GM21786 (cell line): Measurements from ENCODE around the gene CCK.
"Not testable (repeated sequence)": the region's sequence is repeated elsewhere in the genome, so short reads cannot be mapped to it uniquely, and the experiment has no call there.

Experiments used
- ATAC-seq: cut with Tn5 transposase; IDR thresholded peaks from one replicate; pipeline ENCODE4 v1.9.1; 2021; ENCODE audit not compliant: unreplicated experiment

Gene CCK, protein sequence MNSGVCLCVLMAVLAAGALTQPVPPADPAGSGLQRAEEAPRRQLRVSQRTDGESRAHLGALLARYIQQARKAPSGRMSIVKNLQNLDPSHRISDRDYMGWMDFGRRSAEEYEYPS

DNA sequence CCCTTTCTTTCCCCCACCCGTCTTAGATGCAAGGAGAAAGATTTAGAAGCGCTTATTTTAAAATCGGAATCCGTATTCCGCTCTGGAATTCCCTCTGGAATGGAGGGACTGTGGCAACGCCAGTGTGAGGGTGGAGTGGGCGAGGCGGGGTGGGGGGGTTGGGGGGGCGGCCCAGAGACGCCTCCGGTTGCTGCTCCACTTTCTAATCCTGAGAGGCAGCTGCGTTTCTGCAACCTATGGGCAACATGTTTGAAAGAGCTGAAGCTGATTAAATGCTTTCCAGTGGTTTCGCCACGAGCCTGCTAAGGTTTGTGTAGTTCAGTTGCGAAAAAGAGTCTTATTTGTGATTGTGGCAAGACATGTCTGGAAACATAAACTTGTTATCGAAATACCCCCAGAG lies at the start of gene CCK:
Gene CCK, minus strand, starts transcription at position 101 of the 400 bp plus-strand sequence. CDS start 2,555 bp downstream, outside the sequence.
- ATAC-seq, result no peak

DNA sequence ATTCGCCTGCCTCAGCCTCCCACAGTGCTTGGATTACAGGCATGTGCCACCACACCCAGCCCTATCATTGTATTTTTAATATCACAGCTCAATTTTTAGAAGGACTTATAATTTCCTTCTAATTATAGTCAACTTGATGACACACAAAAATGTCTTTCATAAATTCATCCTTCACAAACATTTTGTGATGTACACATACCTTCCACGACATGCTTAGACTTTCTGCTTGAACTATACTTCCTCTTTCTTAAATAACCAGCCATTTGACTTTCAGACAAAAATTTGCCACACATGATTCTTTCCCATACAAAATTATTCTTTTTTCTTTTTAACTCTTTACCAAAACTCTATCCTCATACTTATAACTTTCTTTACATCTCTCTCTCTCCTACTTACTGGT lies 48.4 kb upstream of the CCK start:
- ATAC-seq, result no peak

DNA sequence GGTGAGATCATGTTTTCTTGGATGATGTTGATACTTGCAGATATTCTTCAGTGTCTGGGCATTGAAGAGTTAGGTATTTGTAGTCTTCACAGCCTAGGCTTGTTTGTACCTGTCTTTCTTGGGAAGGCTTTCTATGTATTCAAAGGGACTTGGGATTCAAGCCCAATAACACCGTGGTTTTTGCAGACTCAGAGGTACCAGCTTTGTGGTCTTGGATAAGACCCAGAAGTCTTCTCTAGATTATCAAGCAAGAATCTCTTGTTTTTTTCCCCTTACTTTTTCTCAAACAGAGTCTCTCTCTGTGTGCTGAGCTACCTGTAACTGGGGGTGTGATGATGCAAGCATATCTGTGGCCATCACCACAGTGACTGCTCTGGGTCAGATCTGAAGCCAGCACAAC lies 42.7 kb upstream of the CCK start:
- no peak for ATAC-seq

DNA sequence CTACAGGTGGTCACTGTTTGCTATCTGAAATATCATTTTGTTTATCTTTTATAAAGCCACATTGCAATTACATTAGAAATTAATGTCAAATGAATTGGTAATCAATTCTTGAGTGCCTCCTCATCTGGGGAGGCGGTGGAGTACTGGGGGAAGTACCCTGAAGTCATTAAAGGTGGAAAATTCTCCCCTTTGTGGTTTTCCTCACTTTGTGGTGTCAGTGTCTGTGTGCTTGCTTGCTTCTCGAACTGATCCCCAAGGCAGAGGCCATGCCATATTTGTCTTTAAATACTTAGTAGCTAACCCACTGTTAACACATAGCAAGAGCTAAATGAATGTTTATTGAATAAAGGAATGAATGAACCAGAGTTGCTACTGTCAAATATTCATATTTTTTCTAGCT lies 40.5 kb upstream of the CCK start:
- ATAC-seq, result no peak

DNA sequence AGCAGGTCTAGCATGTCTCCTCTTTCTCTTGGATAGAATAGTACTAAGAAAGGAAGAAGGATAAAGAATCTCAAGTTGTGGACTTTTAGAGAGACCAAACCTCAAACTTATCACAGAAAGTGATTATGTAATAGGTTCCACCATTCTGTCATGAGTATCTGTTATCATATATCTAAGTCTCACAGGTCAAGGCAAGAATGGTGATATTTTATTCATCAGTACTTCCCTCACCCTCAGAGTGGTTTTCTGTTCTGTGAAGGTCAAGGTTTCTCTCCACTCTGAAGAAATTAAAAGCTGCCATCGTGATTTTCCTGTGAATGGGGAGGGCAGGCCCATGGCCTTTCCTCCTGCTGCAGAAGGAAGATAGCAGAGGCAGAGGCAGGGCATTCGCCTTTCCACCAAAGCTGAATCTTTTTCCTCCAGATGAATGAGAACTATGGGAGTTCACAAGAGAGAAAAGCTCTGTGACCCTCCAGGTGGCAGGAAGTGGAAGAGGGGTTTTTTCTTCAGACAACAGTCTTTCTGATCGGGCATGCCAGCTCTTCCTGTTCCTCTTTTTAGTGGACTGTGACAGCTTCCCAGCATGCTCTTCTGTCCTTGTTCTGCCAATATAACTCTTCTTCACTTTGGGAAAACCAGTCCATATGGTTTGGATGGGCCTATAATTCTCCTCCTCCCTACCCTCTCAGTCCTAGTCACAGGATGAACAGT lies 37.1 kb upstream of the CCK start:
- ATAC-seq, result peak; percentile 64

DNA sequence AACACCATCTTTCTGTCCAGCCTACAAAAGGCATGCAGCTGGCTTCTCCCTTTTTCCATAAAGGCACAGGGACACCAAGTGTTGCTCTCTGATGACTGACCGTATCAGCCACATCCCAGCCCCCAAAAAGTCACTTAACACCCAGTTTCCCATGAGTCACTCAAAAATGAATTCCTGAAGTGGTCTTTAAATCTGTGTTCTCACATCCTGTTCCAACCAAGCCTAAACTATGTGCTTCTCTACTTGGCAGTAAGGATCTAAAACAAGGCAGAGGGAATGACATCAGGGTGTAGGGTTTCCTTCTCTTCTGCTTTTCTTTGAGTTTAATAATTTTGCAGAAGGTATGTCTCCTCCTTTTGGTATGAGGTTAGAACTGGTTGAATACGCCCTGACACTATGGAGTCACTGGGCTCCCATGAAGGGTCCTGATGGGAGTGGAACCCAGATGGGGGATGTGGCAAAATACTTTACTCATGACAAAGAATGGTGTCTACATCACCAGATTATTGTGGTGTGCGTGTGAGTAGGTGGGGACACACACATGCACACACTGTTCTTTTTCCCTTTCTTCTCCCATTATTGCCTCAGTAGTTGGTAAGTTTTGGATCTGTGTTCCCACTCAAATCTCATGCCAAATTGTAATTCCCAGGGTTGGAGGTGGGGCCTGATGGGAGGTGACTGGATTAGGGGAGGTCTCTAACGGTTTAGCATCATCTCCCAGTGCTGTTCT lies 35.6 kb upstream of the CCK start:
- ATAC-seq, result no peak

DNA sequence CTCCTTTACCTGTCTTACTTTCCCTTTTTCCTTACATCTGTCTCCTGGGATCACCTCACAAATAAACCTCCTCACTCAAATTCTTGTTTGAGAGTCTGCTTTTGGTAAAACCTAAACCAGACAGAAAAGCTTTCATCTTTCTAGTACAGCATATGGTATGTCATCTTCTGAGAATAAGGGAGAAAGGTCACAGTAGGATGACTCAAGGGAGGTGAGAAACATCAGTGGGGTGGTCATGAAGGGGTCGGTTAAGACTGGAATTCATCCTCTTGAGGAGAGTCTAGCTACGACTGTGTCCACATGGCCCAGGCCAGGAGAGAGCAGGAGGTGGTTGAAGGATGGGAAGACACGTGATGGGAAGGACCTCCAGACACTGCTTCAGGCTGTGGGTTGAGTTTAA lies 34.8 kb upstream of the CCK start:
- ATAC-seq, result no peak

DNA sequence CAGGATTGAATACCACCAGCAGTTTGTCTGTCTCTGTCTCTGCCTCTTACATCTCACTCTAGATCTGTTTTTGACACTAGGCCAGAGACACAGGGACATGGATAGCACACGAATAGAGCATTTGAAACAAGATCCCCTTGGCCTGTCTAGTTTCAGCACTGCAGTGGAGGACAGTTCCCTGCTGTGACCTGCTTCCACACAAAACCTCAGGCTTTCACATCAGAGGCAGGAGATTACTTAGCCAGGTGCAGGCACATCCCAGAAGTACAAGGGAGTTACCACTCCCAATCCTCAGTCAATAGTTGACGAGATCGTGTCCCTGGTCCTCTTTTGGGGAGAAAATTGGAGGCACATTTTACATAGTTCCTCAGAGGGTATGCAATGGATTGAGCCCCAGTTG lies 34.0 kb upstream of the CCK start:
- ATAC-seq, result no peak

DNA sequence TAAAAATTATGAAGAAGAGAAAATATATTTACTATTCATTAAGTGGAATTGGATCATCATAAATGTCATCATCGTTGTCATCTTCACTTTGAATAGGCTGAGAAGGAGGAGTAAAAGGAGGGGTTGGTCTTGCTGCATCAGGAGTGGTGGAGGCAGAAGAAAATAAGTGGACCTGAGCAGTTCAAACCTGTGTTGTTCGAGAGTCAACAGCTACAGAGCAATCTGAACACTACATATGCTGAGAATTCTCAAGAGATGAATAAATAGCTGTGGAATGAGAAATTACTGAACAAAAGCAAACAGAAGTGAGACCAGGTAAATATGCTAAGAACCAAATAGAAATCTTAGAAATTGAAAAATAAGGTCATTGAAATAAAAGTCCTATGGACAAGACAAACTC lies 32.3 kb upstream of the CCK start:
- ATAC-seq, result no peak

DNA sequence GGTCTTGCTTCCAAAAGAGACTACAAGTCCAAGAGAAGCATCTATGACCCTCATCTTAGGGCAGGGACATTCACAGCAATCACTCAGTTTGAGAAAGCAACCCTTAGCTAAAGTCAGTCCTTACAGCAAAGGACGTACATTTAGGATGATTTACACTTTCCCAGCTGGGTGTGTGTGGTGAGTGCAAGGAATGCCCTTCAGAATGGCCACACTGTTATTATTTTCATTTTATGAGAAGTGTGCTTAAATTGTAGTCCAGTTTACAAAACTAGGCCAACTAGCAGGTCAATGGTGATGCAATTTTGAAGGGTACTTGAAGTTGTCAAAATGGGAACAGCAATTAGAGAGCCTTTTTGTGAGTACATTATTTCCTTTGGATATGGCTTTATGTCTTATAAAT lies 26.0 kb upstream of the CCK start:
- no peak for ATAC-seq

DNA sequence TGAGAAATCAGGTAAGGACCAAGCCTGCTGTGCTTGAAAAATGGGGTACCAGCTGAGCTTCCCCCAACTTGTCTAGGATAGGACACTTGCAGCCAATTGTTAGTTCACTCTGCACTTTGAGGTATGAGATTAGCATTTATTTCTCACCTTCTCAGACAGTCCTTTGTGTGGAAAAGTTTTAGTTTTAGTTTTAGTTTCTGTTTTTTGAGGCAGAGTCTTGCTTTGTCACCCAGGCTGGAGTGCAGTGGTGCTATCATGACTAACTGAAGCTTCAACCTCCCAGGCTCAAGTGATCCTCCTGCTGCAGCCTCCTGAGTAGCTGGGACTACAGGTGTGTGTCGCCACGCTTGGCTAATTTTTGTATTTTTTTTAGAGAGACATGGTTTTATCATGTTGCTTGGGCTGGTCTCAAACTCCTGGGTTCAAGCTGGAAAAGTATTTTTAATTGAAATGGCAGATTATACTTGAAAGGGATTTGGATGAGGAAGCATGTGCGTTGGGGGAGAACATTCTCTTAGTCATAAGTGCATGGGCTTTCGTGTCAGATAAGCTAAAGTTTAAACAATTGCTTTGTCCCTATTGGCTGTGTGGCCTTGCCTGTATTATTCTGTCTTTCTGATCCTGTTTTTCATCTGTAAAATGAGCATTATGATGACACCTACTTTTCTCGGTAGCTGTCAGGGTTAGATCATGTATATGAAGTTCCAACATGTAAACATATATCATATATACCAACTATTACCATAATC lies 25.2 kb upstream of the CCK start:
- no peak for ATAC-seq

DNA sequence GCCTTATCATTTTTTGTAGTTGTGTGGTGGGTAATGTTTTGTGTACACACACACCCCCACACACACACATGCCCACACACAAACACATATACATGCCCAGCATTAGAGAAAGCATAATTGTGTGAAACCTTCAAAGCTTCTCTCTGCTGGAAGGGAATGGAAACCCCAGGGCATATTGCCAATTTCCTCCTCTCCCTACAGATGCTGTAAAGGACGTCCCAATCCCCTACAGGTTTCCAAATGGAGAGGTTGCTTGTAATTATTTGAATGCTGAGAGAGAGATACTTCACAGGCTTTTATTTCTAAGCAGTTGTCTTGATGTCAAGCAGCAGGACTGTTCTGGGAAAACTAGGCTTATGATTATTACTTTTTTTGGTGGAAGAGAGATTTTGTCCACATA lies 23.0 kb upstream of the CCK start:
- no peak for ATAC-seq

DNA sequence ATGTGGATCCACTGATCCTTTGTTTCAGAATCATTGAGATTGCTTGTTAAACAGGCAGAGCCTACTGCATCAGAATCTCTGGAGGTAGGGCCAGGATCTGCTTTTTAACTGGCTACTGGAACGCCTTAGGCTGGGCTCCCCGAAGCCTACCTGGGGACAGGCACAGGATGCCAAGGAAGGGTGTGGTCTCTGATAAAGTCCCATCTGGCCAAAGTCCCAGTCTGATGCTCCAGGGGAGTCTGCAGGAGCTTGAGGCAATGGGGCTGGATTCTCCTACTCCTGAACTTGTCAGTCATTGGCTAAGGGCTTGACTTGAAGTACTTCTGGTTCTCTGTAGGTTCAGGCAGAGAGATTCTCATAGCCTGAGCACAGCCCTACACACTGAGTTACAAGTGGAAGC lies 22.4 kb upstream of the CCK start:
- ATAC-seq, result no peak

DNA sequence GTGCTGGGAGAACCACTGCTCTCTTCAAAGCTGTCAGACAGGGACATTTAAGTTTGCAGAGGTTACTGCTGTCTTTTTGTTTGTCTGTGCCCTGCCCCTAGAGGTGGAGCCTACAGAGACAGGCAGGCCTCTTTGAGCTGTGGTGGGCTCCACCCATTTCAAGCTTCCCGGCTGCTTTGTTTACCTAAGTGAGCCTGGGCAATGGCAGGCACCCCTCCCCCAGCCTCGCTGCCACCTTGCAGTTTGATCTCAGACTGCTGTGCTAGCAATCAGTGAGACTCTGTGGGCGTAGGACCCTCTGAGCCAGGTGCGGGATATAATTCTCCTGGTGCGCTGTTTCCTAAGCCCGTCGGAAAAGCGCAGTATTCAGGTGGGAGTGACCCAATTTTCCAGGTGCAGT lies 21.4 kb upstream of the CCK start:
- ATAC-seq, result not testable (repeated sequence)

DNA sequence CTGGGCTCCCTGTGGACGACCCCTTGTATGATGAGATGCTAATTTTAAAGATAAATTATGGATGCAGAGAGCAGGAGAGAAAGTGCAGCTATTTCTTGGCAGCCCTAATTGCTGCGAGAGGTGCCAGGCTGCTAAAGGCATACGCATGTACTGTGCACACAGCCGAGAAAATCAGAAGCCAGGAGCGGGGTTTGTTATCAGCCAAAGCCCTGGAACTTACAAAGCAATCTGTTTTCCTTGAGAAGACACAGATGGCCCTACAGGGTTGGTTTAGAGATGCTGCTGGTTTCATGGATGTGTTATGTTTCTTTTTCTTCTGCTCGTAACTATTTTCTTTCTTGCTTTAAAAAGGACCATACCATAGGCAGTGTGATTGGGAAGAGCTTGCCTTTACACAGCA lies 11.7 kb upstream of the CCK start:
- ATAC-seq, result no peak

DNA sequence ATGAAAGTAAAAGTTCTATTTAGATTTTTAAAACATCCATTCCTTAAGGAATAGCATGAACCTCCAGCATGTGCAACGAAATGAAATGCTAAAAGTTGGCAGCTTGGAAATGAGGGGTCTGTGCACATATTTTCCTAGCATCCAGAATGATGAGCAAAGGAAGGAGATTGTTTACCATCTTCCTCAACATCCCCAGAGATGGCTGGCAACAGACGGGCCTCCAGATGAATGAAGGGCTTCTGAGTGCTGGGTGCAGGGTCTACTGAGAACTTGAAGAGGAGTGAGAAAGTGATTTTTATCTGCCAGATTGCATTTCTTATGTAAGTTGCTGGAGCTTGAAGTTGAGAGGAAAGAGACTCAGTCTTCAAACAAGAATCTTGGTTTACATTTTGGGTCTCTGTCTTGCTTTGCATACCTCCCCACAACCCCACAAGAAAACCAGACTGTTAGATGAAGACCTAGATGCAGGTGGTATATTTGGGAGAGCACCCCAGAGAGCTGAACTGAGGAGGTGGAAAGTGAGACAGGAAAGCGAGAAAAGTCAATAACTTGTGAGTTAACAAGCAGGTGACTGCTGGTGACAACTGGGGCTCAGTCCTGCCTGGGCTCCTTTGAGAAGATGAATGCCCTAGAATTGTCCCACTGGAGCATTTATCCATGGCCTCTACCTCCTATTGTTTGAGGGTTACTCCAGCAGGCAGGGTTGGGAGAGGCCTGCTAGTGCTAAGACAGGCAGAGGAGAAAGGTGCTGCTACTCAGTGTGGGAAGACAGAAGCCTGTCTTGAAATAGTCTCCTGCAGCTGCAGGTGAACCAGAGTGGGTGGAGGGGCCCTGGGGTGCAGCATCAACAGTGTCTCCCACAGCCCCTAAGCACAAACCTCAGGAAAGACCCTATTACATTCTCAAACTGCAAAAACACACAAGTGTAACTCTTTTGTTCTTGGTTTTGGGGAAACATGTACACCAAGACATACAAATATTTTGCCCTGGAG lies 10.5 kb upstream of the CCK start:
- ATAC-seq, result peak; percentile 80

DNA sequence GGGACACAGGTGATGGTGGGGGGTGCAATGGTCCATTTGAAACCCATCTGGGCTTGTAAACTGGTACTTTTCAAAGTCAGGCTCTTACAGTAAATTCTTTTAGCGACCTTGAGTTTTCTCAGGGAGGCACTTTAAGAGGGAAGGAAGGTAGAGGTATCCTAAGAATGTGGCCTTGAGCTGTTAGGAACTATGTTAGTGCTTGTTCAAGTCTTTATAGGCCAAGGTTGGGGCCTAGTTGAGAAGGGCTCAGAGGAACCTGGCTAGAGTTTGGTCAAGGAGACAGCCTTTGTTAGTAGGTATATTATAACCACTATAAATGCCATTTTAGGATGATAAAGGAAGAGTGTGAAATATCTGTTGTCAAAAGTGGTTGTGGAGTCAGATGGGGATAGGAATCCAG lies 9.2 kb upstream of the CCK start:
- no peak for ATAC-seq

DNA sequence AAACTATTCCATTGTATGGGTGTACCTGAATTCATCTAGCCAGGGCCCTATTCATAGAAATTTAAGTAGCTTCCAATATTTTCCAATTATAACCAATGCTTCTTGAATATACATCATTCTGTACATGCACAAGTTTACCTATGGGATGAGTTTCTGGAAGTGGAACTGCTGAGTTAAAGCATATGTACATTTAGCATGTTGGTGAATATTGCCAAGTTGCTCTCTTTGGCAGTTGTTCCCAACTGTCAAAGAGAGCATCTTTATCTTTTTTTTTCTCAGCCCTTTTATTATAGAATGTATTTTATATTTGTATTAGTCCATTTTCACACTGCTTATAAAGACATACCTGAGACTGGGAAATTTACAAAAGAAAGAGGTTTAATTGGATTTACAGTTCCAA lies 8.3 kb upstream of the CCK start:
- ATAC-seq, result no peak

DNA sequence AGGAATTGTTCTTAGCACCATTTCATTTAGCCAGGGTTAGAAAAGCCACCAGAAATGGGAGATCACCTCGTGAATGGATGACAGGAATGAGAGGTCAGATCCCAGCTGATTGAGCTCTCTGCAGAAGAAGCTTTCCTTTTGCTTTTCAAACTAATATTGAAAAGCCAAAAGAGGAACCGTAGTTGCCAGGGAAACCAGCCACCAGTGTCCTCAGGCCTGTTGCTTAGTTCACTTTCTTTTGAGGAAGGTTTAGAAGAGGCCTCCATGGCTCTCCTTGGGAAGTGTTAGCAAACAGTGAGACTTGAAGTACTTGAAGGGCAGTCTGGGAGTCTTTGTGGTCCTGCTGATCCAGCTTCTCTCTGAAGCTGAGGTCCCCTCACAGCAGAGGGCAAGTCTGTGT lies 7.4 kb upstream of the CCK start:
- ATAC-seq, result no peak

DNA sequence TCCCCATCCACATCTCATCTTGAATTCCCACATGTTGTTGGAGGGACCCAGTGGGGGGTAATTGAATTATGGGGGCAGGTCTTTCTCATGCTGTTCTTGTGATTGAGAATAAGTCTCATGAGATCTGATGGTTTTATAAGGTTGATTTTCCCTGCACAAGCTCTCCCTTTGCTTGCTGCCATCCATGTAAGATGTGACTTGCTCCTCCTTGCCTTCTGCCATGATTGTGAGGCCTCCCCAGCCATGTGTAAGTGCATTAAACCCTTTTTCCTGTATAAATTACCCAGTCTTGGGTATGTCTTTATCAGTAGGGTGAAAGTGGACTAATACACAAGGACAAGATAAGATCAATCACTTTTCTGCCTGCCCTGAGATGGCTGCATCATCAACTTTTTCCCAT lies 5.8 kb upstream of the CCK start:
- no peak for ATAC-seq

DNA sequence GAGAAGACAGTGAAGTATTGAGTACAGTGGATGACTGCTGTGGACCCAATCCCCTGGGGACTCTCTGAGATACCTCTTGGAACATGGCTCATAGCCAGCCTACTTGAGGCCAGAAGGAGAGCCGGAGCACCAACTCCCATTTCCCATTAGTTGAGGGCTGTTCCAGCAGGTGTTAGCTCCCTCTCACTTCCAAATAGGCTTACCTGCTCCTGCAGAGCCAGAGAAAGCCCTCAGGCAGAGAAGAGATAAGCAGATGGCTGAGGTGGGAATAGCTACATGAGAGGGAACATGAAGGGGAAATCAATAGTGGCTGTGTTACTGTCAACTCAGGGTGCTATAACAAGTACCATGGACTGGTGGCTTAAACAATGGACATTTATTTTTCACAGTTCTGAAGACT lies 4.6 kb upstream of the CCK start:
- no peak for ATAC-seq
